ENCODE results near the gene F2RL1. TPM values are rescaled to one million over a fixed set of nuclear protein-coding genes. Genes with fewer than 3 reads are reported as not detected.
"Not testable (repeated sequence)": the region's sequence is repeated elsewhere in the genome, so short reads cannot be mapped to it uniquely, and the experiment has no call there.

F2RL1 gene
- total RNA-seq, 2 experiments from 2014 or later: 2.3 to 2.9 TPM

DNA sequence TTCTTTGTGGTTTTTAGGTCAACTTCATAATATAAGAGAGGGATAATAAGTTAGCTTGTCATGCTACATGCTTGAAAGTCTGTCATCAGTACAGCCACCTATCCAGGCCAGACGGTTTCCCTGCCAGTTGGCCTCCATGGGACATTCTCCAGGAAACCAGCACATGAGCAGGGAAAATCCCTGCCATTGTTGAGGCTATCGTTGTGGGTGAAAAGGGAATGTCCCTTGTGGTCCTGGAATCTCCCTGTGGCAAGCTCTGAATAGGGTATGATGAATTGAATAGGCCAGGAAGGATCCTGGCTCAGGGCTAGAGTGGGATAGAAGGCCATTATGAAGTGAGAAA, 12.3 kb downstream of the F2RL1 start:
- peak; percentile 49 for DNase-seq
- ChIA-PET CTCF (no interaction called here), POLR2A (no interaction called here)
- Mint-ChIP-seq H3K9me3 (no peaks in the 10 kb centered on the region), H3K27ac (no peak overlapping the region), H3K36me3 (peaks cover 10% of the 10 kb centered on the region), H3K27me3 (no peaks in the 10 kb centered on the region), H3K4me1 (ENCODE audit: low read depth) (peaks cover 8% of the 10 kb centered on the region), H3K4me3 (no peak overlapping the region)
- intact Hi-C loops (cut with micrococcal nuclease): no loop called here

DNA sequence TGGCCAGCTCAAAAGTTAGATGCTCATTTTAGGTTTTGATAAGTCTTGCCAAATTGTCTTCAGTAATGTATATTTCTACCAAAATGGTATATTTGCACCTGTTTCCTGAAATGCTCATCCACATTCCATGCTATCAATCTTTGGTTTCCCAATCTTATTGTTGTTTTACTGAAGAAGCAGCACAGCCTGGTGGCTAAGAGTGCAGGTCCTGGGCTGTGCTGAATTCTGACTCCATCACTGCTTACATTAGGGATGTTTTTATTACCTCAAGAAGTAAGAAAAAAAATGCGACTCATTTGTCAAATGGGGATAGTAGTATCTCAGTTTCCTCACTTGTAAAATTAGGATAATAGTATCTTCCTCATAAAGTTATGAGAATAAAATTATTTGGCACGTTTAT, 17.4 kb downstream of the F2RL1 start:
- Mint-ChIP-seq H3K27ac (no peak overlapping the region), H3K9me3 (no peaks in the 10 kb centered on the region), H3K4me3 (no peak overlapping the region), H3K36me3 (peaks cover 10% of the 10 kb centered on the region), H3K4me1 (ENCODE audit: low read depth) (peaks cover 1% of the 10 kb centered on the region), H3K27me3 (no peaks in the 10 kb centered on the region)
- POLR2A ChIA-PET: no interaction called here
- intact Hi-C loops (cut with micrococcal nuclease): no loop called here
- CTCF ChIA-PET: no interaction called here
- DNase-seq: no peak

GRCh38 chr5:76836585-76836984, 17.8 kb downstream of the F2RL1 start:
- ChIA-PET POLR2A (no interaction called here), CTCF (no interaction called here)
- intact Hi-C loops (cut with micrococcal nuclease): no loop called here
- Mint-ChIP-seq H3K27me3 (no peaks in the 10 kb centered on the region), H3K9me3 (no peaks in the 10 kb centered on the region), H3K4me1 (ENCODE audit: low read depth) (no peaks in the 10 kb centered on the region), H3K4me3 (no peak overlapping the region), H3K27ac (no peak overlapping the region), H3K36me3 (peaks cover 10% of the 10 kb centered on the region)
- DNase-seq: no peak

DNA sequence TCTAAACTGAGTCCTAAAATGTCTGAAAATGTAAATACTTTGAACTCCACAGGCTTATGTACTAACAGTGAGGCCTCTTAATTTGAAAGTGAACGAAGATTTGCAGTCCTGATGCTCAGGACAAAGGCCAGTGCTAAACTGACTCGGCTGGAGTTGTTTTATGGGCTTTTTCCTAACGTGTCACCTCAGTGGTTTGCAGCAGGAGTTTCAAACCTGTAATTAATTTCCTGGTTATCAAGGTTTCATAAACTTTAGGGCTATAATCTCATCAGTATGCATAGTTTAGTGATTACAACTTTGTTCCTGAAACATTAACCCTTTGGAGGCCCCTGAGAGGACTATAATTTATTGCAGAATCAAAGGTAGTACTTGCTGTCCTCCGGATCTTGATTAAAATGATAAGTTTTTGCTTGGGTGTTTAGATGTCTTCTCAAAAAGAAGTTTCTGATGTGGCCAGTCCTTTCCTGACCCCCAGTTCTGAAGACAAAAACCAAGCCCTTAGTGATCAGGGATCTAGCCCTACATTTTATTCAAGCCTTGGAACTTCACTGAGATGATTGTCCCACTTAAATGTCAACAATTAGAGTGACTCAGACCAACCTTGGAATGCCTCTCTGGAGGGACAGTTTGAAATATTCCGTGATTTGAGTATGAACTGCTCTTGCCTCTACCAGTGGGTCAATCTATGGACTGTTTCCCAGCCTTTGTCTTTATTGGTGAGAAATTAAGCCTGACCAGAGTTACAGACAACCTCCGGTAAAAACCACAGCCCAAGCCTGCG, 19.8 kb downstream of the F2RL1 start:
- POLR2A ChIA-PET: no interaction called here

DNA sequence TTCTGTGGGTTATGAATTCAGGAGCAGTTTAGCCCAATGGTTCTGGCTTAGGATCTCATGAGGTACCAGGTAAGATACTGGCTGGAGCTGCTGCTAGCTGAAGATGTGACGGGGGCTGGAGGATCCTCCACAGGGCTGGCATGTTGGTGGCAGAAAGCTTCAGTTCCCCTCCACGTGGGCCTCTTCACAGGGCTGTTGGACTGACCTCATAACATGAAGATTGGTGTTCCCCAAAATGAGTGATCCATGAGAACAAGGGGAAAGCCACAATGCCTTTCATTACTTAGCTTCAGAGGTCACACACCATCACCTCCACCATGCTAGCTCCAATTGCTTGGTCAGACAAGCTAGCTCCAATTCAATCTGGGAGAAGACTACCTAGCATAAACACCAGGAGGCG, 22.5 kb downstream of the F2RL1 start:
- no peak for DNase-seq
- Mint-ChIP-seq H3K27me3 (peaks cover 3% of the 10 kb centered on the region), H3K36me3 (no peaks in the 10 kb centered on the region), H3K27ac (no peak overlapping the region), H3K9me3 (no peaks in the 10 kb centered on the region), H3K4me1 (ENCODE audit: low read depth) (no peaks in the 10 kb centered on the region), H3K4me3 (no peak overlapping the region)
- CTCF ChIA-PET: no interaction called here
- POLR2A ChIA-PET: no interaction called here
- intact Hi-C loops (cut with micrococcal nuclease): no loop called here

More for the DNA sequence above, 19.8 kb downstream of the F2RL1 start:
- no peak overlapping the region for H3K27ac Mint-ChIP-seq
- H3K9me3 Mint-ChIP-seq: no peaks in the 10 kb centered on the region
- CTCF ChIA-PET: no interaction called here
- intact Hi-C loops (cut with micrococcal nuclease): no loop called here
- peaks cover 3% of the 10 kb centered on the region for H3K27me3 Mint-ChIP-seq
- no peak for DNase-seq
- H3K4me1 Mint-ChIP-seq (ENCODE audit: low read depth): no peaks in the 10 kb centered on the region
- H3K36me3 Mint-ChIP-seq: peaks cover 2% of the 10 kb centered on the region
- H3K4me3 Mint-ChIP-seq: no peak overlapping the region

DNA sequence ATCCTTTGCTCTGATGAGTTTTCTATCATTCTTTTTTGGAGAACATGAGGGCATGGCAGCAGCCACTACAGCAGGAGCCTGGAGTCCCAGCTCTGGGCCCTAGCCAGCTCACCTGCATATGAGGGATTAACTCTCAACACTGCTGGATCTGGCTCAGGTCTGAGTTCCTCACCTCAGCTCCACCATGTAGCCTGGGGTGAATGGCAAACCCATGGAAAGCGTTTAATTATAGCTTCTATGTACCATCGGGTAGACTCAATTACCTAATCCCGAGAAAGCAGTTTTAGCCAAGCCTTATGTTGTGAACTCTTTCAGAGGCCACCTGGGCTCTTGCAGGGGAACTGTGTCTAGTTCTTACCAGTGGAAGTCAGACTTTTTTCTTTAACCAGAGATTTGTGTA, 27.1 kb downstream of the F2RL1 start:
- ChIA-PET CTCF (no interaction called here), POLR2A (no interaction called here)
- intact Hi-C loops (cut with micrococcal nuclease): no loop called here
- H3K4me3 Mint-ChIP-seq: no peak overlapping the region
- H3K9me3 Mint-ChIP-seq: no peaks in the 10 kb centered on the region
- DNase-seq: no peak
- peaks cover 14% of the 10 kb centered on the region for H3K4me1 Mint-ChIP-seq (ENCODE audit: low read depth)
- no peak overlapping the region for H3K27ac Mint-ChIP-seq
- peaks cover 3% of the 10 kb centered on the region for H3K27me3 Mint-ChIP-seq
- H3K36me3 Mint-ChIP-seq: no peaks in the 10 kb centered on the region

DNA sequence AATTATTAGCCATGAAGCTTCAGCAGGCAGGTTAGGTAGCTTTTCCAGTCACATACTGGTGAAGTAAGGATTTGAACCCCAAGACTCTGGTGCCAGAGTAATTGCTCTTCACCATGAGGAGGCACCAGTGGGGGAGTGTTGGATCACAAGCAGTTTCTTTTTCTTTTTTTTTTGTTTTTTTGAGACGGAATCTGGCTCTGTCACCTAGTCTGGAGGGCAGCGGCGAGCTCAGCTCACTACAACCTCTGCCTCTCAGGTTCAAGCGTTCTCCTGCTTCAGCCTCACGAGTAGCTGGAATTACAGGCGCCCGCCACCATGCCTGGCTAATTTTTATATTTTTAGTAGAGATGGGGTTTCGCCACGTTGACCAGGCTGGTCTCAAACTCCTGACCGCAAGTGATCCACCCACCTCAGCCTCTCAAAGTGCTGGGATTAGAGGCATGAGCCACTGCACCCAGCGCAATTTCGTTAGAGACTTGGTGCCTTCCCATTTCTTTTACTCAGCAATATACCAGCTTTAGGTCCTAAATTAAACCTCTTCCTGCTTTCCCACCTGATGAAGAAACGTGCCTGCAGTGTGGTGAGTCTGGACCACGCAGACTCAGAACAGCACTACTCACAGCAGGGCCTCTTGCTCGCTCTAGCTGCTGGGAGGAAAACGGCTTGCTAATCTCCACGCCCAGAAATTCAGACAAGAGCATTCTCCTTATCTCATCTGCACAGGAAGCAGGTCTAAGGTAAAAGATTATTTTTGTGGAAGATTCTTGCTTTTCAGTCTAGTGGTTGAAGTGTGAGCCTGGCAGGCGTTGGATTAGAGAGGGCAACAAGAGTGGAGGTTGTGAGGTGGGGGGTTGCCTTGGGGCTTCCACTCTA, 30.8 kb downstream of the F2RL1 start, which contains the start of gene S100Z:
Gene S100Z (plus strand): TSS at position 596 of the 873 bp plus-strand sequence. CDS start 25,346 bp downstream, outside the sequence.
- DNase-seq: peak; percentile 71
- POLR2A ChIA-PET: no interaction called here
- Mint-ChIP-seq H3K27ac (peak within 1 kb of the TSS; percentile 75), H3K9me3 (no peaks in the 10 kb centered on the region), H3K36me3 (no peaks in the 10 kb centered on the region), H3K4me1 (ENCODE audit: low read depth) (peaks cover 31% of the 10 kb centered on the region), H3K27me3 (no peaks in the 10 kb centered on the region), H3K4me3 (peak within 1 kb of the TSS; percentile 61)
- CTCF ChIA-PET: interaction anchor here (0.7 to 1.6 kb wide), 4 partner anchors 19 to 248 kb away, joined by 3 to 4 read pairs (median 4); partner anchors contain the start of gene AGGF1
- intact Hi-C loops (cut with micrococcal nuclease): loop anchor here (2.0 to 10.0 kb wide), 3 partner anchors 31 to 135 kb away; partner anchors contain the start of genes F2R and F2RL1

- intact Hi-C loops (cut with micrococcal nuclease): loop anchor here (2.0 to 10.0 kb wide), 2 partner anchors 32 to 136 kb away; partner anchors contain the start of genes F2R and F2RL1
- Mint-ChIP-seq H3K4me1 (ENCODE audit: low read depth) (peaks cover 39% of the 10 kb centered on the region), H3K27me3 (no peaks in the 10 kb centered on the region), H3K27ac (peak overlapping the region; percentile 57), H3K9me3 (peaks cover 2% of the 10 kb centered on the region), H3K4me3 (peak overlapping the region; percentile 61), H3K36me3 (peaks cover 2% of the 10 kb centered on the region)
- POLR2A ChIA-PET: no interaction called here
- DNase-seq: no peak
- CTCF ChIA-PET: interaction anchor here (1.4 kb wide), 1 partner anchor 179 kb away, joined by 4 read pairs; the partner anchor contains the start of gene AGGF1
Measured at GRCh38 chr5:76850543-76851145, 31.8 kb downstream of the F2RL1 start.

GRCh38 chr5:76851728-76852369, 33.0 kb downstream of the F2RL1 start:
- H3K36me3 Mint-ChIP-seq: peaks cover 10% of the 10 kb centered on the region
- no peak overlapping the region for H3K27ac Mint-ChIP-seq
- H3K9me3 Mint-ChIP-seq: peaks cover 7% of the 10 kb centered on the region
- H3K4me1 Mint-ChIP-seq (ENCODE audit: low read depth): peaks cover 51% of the 10 kb centered on the region
- H3K27me3 Mint-ChIP-seq: no peaks in the 10 kb centered on the region
- POLR2A ChIA-PET: no interaction called here
- no peak for DNase-seq
- intact Hi-C loops (cut with micrococcal nuclease): loop anchor here (2.0 to 10.0 kb wide), 2 partner anchors 33 to 137 kb away; partner anchors contain the start of genes F2R and F2RL1
- H3K4me3 Mint-ChIP-seq: no peak overlapping the region
- CTCF ChIA-PET: no interaction called here

DNA sequence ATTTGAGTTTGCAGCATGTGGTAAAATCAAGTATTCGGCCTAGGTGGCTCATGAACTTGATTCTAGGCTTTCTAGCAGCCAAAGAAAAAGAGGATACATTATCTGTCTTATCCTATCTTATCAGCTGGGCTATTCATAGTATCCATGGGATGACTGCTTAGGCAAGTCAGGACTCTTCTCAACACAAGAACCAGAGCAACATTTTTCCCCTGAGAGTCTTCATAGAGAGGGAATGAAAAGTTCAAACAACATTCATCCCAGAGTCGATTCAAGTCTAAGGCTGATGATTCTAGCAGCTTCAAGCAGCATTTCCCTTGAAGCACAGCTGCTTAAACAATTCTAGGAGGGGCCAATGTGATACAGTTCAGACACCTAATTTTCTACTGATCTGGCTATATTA, 33.9 kb downstream of the F2RL1 start:
- H3K4me1 Mint-ChIP-seq (ENCODE audit: low read depth): peaks cover 51% of the 10 kb centered on the region
- CTCF ChIA-PET: no interaction called here

DNA sequence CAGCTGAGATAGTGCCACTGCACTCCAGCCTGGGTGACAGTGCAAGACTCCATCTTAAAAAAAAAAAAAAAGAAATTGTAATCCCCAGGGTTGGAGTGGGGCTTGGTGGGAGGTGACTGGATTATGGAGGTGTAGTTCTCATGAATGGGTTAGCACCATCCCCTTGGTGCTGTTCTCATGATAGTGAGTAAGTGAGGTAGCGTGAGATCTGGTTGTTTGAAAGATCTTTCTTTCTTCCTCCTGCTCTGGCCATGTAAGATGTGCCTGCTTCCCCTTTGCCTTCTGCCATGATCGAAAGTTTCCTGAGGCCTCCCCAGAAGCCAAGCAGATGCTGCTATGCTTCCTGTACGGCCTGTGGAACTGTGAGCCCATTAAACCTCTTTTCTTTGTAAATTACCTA, 34.9 kb downstream of the F2RL1 start:
- intact Hi-C loops (cut with micrococcal nuclease): loop anchor here (10.0 kb wide), 1 partner anchor 139 kb away; the partner anchor contains the start of gene F2R
- H3K9me3 Mint-ChIP-seq, POLR2A ChIA-PET, CTCF ChIA-PET, H3K27me3 Mint-ChIP-seq, H3K4me3 Mint-ChIP-seq, DNase-seq, H3K27ac Mint-ChIP-seq: not testable (repeated sequence)
- peaks cover 10% of the 10 kb centered on the region for H3K36me3 Mint-ChIP-seq
- peaks cover 51% of the 10 kb centered on the region for H3K4me1 Mint-ChIP-seq (ENCODE audit: low read depth)

More for the DNA sequence above, 33.9 kb downstream of the F2RL1 start:
- Mint-ChIP-seq H3K4me3 (no peak overlapping the region), H3K9me3 (peaks cover 7% of the 10 kb centered on the region), H3K27me3 (no peaks in the 10 kb centered on the region), H3K36me3 (peaks cover 10% of the 10 kb centered on the region), H3K27ac (no peak overlapping the region)
- intact Hi-C loops (cut with micrococcal nuclease): loop anchor here (10.0 kb wide), 1 partner anchor 138 kb away; the partner anchor contains the start of gene F2R
- no peak for DNase-seq
- POLR2A ChIA-PET: no interaction called here
